HG03460 (cell line): ENCODE results near the gene FCN1.

ENCODE experiments used
- ATAC-seq: cut with Tn5 transposase; IDR thresholded peaks from one replicate; pipeline ENCODE4 v1.9.1; 2021; ENCODE audit not compliant: unreplicated experiment

FCN1 gene

GRCh38 chr9:134892820-134893420 is 24.8 kb downstream of the FCN1 start:
- no peak for ATAC-seq

- no peak for ATAC-seq
These were observed 25.5 kb downstream of the FCN1 start for GRCh38 chr9:134892221-134892620.

GRCh38 chr9:134891713-134892112 is 26.0 kb downstream of the FCN1 start:
- ATAC-seq: no peak

GRCh38 chr9:134891053-134891452 is 26.7 kb downstream of the FCN1 start:
- ATAC-seq: no peak

GRCh38 chr9:134890155-134890495 is 27.6 kb downstream of the FCN1 start:
- ATAC-seq: no peak

GRCh38 chr9:134889386-134890154 is 28.1 kb downstream of the FCN1 start:
- ATAC-seq: no peak

GRCh38 chr9:134888603-134889190 is 29.0 kb downstream of the FCN1 start:
- ATAC-seq: no peak

GRCh38 chr9:134887686-134888602 is 29.8 kb downstream of the FCN1 start:
- ATAC-seq: no peak

GRCh38 chr9:134887219-134887618 is 30.5 kb downstream of the FCN1 start:
- no peak for ATAC-seq

GRCh38 chr9:134886413-134886913 is 31.2 kb downstream of the FCN1 start:
- ATAC-seq: no peak

- ATAC-seq: no peak
These were observed 31.9 kb downstream of the FCN1 start for GRCh38 chr9:134885679-134886412.

GRCh38 chr9:134885001-134885678 is 32.6 kb downstream of the FCN1 start:
- ATAC-seq: no peak

- no peak for ATAC-seq
These were observed 33.2 kb downstream of the FCN1 start for GRCh38 chr9:134884492-134884891.

GRCh38 chr9:134883040-134883782 is 34.5 kb downstream of the FCN1 start:
- no peak for ATAC-seq

- ATAC-seq: no peak
These were observed 35.4 kb downstream of the FCN1 start for GRCh38 chr9:134882204-134882785.

GRCh38 chr9:134881313-134881670 is 36.4 kb downstream of the FCN1 start:
- ATAC-seq: no peak

- ATAC-seq: no peak
These were observed 37.0 kb downstream of the FCN1 start, which contains the start of gene FCN2 for GRCh38 chr9:134880484-134881312. TSS of gene FCN2 (plus strand) at chr9:134880810. CDS start at chr9:134880822, 12 bp downstream.
